ENCODE data around the gene ASCL5.

The ASCL5 gene

DNA sequence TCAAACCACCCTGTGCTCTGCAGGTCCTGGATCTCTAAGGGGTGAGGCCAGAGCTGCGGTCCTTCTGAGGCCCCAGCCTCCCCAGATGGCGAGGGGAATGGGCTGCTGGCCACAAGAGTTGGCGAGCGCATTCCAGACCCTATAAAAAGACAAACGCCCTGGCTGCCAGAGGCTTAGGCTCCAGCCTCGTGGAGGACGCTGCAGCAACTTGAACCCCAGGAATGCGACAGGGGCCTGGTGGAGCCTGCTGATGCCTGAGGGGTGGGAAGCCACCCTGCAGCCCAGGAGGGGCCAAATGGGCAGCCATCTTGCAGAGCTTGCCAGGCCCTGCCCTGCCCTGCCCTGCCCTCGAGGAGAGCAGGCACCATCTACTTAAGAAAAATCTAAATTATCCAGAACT is 23.3 kb downstream of the ASCL5 start:
- Histone ChIP-seq H3K4me3 (ENCODE audit: low read length) (no peak overlapping the region), H3K9me2 (replicated peaks; ENCODE audit: control insufficient read depth, low read length) (no peaks in the 10 kb centered on the region), H3K4me1 (ENCODE audit: control insufficient read depth, low read length) (no peaks in the 10 kb centered on the region), H3K27me3 (ENCODE audit: control insufficient read depth, low read length) (peaks cover 6% of the 10 kb centered on the region; the same call in 1 of the 2 replicates), H3K4me2 (ENCODE audit: low read length) (no peak overlapping the region), H3K36me3 (ENCODE audit: control insufficient read depth, low read length) (no peaks in the 10 kb centered on the region), H4K20me1 (ENCODE audit: control insufficient read depth, insufficient read depth, low read depth, low read length) (no peaks in the 10 kb centered on the region), H3K79me2 (ENCODE audit: control insufficient read depth, low read length) (no peaks in the 10 kb centered on the region), H3K27ac (ENCODE audit: low read depth, low read length) (no peak overlapping the region), H3F3A (ENCODE audit: control insufficient read depth, insufficient read depth) (no peaks in the 10 kb centered on the region), H3K9me3 (ENCODE audit: control insufficient read depth, insufficient read depth, low read length) (no peaks in the 10 kb centered on the region)
- TF ChIP-seq CTCF (IDR thresholded peaks at IDR 0.05; ENCODE audit: low read depth, low read length, poor library complexity, severe bottlenecking) (no peak), EZH2phosphoT487 (IDR thresholded peaks at IDR 0.05; ENCODE audit: borderline replicate concordance, low read length) (no peak)

- no peaks in the 10 kb centered on the region for H3K9me2 ChIP-seq (replicated peaks; ENCODE audit: control insufficient read depth, low read length)
- H3K27me3 ChIP-seq (ENCODE audit: control insufficient read depth, low read length) = 0 out of 2 replicates have a peak, but pooled peaks cover 12% of the 10 kb centered on the region
- H4K20me1 ChIP-seq (ENCODE audit: control insufficient read depth, insufficient read depth, low read depth, low read length) = no peaks in the 10 kb centered on the region
- no peak overlapping the region for H3K27ac ChIP-seq (ENCODE audit: low read depth, low read length)
- no peaks in the 10 kb centered on the region for H3K79me2 ChIP-seq (ENCODE audit: control insufficient read depth, low read length)
- H3K36me3 ChIP-seq (ENCODE audit: control insufficient read depth, low read length) = no peaks in the 10 kb centered on the region
- no peaks in the 10 kb centered on the region for H3K9me3 ChIP-seq (ENCODE audit: control insufficient read depth, insufficient read depth, low read length)
- no peaks in the 10 kb centered on the region for H3K4me1 ChIP-seq (ENCODE audit: control insufficient read depth, low read length)
- H3K4me2 ChIP-seq (ENCODE audit: low read length) = no peak overlapping the region
- H3K4me3 ChIP-seq (ENCODE audit: low read length) = no peak overlapping the region
- H3F3A ChIP-seq (ENCODE audit: control insufficient read depth, insufficient read depth) = no peaks in the 10 kb centered on the region
- TF ChIP-seq CTCF (IDR thresholded peaks at IDR 0.05; ENCODE audit: low read depth, low read length, poor library complexity, severe bottlenecking) = no peak
- TF ChIP-seq EZH2phosphoT487 (IDR thresholded peaks at IDR 0.05; ENCODE audit: borderline replicate concordance, low read length) = no peak
Observed at GRCh38 chr1:201100169-201100930, 26.6 kb downstream of the ASCL5 start.

DNA sequence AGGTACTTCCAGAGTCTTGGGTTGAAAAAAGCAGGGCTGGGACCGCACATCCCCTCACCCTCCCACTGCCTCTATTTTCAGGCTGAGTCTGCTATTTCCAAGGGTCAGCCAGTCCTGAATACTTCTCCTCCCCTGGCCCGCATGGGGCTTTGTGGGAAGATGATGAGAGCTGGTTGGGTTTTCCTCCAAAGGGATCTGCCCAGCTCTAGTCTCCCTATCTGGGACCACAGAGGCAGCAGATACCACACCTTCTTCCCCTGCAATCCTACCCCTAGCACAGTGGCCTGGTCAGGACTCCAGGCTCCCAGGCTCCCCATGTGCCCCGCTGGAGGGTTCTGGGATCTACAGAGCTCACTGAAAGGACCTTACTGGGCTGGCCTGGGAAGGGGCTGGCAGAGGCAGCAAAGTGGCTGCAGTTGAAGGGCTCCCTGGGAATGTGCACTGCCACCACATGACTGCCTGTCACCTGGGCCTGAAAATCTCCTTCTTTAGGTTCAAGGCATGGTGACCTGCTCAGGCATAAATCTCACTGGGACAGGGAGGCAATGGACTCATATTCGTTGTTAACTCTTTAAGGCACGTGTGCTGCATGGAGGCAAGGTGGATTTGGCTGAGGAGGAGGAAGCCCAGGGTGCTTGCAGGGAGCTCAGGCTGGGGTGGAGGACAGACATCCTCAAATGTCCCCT is 27.8 kb downstream of the ASCL5 start:
- no peak overlapping the region for H3K27ac ChIP-seq (ENCODE audit: low read depth, low read length)
- no peaks in the 10 kb centered on the region for H3K36me3 ChIP-seq (ENCODE audit: control insufficient read depth, low read length)
- H3F3A ChIP-seq (ENCODE audit: control insufficient read depth, insufficient read depth) = no peaks in the 10 kb centered on the region
- H3K4me3 ChIP-seq (ENCODE audit: low read length) = no peak overlapping the region
- H3K9me2 ChIP-seq (replicated peaks; ENCODE audit: control insufficient read depth, low read length) = no peaks in the 10 kb centered on the region
- no peaks in the 10 kb centered on the region for H3K4me1 ChIP-seq (ENCODE audit: control insufficient read depth, low read length)
- no peaks in the 10 kb centered on the region for H4K20me1 ChIP-seq (ENCODE audit: control insufficient read depth, insufficient read depth, low read depth, low read length)
- H3K79me2 ChIP-seq (ENCODE audit: control insufficient read depth, low read length) = no peaks in the 10 kb centered on the region
- TF ChIP-seq EZH2phosphoT487 (IDR thresholded peaks at IDR 0.05; ENCODE audit: borderline replicate concordance, low read length) (no peak), CTCF (IDR thresholded peaks at IDR 0.05; ENCODE audit: low read depth, low read length, poor library complexity, severe bottlenecking) (no peak)
- H3K9me3 ChIP-seq (ENCODE audit: control insufficient read depth, insufficient read depth, low read length) = no peaks in the 10 kb centered on the region
- H3K27me3 ChIP-seq (ENCODE audit: control insufficient read depth, low read length) = 0 out of 2 replicates have a peak, but pooled peaks cover 11% of the 10 kb centered on the region
- H3K4me2 ChIP-seq (ENCODE audit: low read length) = no peak overlapping the region
